ENCODE measurements around the gene NFATC1.
"Not testable (repeated sequence)": the region's sequence is repeated elsewhere in the genome, so short reads cannot be mapped to it uniquely, and the experiment has no call there.

Gene NFATC1

DNA sequence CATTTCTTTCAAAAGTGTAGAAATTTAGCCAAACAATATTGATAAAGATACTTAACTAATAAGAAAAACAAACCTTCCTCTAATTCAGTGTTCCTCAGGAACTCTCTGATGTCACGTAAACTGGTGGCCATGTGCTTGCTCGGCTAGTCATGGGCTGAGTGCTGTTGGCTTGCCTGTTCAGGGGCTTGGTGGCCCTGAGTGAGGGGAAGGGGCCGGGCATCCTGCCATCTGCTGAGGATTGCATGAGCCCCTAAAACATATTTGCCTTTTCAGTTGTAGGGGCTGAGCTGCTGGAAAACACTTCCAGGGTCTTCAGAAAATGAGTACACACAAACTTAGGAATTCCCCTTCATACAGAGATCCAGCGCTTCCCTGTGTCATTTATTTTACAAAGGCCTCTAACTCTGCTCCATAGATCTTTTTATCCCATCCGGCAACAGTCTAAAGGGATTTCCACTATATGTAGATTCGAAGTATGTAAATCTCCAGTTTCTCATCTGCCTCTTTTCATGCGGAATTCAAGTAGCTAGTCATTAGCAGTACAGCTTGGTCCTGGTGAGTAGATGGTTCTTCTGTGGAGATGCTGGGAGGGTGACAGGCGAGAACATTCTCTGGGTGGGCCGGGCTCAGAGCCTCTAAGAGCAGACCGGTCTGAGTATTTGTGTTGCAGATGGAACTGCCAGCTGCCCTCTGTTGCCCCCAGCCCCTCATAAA is 20.1 kb upstream of the NFATC1 start:
- DNase-seq (ENCODE audit: low read depth), result no peak

DNA sequence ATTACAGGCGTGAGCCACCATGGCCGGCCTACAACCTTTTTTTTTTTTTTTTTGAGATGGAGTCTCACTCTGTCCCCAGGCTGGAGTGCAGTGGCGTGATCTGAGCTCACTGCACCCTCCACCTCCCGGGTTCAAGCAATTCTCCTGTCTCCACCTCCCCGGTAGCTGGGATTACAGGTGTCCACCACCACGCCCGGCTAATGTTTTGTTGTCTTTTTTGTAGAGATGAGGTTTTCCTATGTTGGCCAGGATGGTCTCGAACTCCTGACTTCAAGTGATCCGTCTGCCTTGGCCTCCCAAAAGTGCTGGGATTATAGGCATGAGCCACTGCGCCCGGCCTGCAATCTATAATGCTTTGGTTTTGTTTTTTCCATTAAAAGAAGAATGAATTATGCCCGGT is 19.1 kb upstream of the NFATC1 start:
- DNase-seq (ENCODE audit: low read depth), result not testable (repeated sequence)

DNA sequence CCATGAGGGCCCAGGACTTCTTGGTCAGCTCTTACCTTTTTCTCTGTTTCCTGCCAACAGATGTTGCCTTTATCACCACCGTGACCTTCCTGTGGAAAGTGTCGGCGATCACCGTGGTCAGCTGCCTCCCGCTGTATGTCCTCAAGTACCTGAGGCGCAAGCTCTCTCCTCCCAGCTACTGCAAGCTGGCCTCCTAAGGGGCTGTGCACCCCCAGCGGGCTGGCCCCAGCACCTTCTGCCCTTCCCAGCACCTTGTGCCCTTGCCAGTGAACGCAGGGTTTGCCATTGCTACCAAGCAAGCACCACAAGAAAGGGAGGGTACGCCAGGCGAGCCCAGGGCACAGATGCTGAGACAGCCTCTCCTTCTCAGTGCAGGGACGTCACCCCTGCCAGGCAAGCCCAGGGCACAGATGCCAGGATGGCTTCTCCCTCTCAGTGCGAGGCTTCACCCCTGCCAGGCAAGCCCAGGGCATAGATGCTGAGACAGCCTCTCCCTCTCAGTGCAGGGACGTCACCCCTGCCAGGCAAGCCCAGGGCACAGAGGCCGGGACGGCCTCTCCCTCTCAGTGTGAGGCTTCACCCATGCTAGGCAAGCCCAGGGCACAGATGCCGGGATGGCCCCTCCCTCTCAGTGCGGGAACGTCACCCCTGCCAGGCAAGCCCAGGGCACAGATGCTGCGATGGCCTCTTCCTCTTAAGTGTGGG is 18.4 kb upstream of the NFATC1 start:
- DNase-seq (ENCODE audit: low read depth), result no peak

DNA sequence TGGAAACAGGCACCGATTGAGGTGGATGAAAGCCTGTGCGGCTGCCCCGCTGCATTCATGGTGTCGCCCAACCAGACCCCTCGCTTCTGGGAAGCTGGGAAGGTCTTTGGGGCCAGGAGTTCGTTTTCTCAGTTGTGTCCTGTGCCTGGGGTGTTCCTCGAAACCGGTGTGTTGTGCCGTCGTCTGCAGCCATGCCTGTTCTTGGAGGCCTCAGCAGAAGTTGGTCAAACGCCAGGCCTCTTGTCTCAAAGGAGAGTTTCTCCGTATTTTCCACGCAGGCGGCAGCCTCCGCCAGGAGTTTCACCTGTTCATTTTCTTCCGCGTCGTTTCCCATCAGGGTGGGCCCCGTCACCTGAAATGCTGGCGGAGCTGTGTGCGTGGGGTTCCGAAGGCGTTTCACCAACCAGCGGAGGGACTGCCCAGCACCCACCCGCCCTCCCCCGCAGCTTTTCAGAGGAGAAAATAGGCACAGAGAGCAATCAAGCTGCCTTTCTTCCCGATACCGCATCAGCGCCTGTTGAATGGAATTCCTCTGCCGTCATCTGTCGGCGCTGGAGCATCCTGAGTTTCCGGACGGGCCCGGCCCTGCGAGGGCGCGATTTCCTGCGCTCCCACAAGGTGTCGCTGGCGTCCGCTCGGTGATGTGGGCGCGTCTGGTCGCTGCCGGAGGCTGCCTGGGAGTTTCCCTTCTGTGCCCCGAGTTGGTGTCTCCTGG is 17.0 kb upstream of the NFATC1 start:
- DNase-seq (ENCODE audit: low read depth), result peak; percentile 72

DNA sequence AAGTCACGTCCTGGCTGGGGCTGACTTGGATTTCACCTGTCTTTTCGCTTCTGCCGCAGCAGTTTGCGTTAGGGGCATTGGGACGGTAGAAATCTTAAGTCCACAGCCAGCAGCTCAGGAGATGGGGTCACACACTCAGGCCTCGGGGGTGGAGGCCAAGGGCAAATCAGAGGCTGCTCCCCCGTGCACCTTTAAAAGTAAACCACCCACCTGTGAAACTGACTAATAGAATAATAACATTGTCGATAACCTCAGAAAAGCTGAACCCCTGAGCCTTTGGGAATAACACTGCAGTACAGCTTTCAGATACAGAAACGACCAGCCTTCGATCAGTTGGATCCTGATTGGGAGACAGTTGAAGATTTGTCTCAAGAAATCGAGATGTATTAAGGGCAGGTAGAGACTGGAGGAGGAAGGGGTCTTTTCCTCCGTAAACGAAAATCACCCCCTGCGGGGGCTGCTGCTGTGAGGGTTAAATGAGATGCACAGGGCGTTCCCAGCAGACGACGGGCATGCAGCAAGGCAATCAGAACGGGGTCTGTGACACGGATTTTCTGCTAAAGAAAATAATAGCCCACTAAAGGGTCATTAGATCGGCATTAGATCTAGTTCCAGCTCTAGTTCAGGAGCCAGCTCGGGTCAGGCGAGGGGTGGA is 16.4 kb upstream of the NFATC1 start:
- DNase-seq (ENCODE audit: low read depth), result no peak

DNA sequence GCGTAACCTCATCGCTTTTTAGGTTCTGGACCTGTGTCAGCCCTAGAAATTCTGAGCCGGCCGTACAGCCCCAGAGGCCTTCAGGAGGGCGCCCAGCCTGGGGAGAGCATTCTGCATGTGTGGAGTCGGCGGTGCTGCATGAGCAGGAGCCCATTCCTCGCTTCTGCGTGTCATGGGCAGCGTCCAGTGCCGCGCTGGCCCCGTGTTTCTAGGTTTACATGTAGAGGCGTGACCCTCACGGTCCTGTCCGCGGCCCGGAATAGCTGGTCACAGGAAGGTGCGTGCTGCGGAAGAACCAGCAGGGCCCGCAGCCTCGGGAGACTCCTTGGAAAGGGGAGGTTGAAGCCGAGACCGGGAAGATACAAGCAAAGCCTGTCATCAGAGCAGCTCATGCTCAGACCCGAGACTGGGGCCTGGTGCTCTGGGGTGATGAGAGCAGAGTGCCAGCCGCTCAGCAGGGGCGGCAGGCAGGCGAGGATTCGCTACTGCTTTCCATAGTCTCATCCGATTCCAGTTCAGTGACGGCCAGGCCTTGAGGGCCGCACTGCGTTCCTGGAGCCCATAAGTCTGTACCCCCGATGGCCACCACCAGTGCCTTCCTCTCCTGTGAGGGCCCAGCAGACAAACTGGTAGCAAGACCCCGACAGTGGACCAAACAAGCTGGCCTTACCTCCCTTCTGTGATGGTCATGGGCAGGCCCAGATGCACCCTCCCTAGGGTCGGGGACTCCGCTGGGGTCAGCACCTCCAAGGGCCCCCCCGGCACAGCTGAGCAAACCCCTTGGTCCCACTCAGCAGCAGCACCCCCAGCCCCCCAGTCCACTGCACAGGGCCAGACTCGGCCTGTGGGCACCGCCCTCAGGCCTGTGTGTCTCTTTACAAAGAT is 15.6 kb upstream of the NFATC1 start:
- DNase-seq (ENCODE audit: low read depth), result no peak

DNA sequence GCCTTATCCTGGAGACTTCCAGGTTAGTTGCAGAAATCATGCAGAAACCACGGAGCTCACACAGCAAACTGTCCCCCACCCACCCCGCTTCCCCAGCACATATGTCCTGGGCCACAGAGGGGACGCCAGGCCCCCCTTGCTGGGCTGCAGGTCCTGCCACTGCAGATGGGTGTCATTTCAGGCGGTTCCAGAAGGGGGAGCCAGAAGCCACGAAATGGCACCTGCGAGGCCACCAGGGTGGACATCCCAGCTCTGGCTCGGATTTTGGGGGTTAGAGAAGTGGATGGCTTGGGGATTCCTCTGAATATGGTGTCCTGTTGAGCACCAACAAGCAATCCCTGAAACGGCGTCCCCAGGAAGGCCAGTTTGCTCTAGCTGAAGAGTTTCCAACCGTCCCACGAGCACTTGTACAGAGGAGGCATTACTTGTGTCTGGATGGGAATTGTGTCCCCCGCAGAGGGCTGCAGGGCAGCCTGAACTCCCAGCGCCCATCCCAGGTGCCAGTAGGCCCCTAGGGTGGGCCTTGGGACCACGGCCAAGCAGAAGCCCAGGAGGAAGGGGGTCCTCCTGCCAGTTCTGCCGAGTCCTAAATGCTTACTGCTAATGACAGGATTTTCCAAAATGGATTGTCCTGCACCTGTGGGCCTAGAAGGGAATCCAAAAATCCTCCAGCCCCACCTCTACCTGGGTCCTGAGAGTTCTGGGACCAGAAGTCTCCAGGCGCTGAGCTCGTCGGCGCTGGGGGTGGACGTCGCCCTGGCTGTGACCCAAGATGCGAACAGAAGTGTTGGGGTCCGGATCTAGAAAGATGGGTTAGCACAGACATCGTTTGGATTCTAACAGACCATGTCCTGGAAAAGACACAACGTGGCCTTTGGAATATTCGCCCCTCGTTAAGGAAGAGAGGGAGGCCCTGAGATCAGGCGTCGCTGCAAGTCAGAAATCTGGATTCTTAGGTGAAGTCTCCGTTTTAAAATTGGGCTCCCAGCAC is 14.6 kb upstream of the NFATC1 start:
- peak; percentile 63 for DNase-seq (ENCODE audit: low read depth)

DNA sequence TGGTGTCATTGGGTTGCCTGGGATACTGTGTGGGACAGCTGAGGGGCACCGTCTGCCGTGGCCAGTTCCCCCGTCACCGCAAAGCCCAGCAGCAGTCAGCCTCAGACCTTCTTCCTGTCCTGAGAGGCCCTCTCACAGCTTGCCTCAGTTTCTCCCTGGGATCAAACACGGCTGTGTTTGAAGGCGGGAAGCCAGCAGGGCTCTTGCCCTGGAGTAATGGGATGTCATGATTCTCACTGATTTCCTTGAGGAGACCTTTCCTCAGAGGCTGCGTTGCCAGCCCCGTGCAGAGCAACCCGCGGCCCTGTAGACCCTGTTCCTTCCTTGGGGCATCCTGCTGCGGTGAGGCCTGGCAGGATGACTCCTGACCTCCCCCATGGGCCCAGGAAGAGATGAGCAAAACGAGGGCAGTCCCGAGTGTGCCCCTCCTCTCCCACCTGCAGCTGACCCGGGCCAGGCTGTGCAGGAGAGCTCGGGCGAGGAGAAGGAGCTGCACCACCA is 13.9 kb upstream of the NFATC1 start:
- DNase-seq (ENCODE audit: low read depth), result no peak

DNA sequence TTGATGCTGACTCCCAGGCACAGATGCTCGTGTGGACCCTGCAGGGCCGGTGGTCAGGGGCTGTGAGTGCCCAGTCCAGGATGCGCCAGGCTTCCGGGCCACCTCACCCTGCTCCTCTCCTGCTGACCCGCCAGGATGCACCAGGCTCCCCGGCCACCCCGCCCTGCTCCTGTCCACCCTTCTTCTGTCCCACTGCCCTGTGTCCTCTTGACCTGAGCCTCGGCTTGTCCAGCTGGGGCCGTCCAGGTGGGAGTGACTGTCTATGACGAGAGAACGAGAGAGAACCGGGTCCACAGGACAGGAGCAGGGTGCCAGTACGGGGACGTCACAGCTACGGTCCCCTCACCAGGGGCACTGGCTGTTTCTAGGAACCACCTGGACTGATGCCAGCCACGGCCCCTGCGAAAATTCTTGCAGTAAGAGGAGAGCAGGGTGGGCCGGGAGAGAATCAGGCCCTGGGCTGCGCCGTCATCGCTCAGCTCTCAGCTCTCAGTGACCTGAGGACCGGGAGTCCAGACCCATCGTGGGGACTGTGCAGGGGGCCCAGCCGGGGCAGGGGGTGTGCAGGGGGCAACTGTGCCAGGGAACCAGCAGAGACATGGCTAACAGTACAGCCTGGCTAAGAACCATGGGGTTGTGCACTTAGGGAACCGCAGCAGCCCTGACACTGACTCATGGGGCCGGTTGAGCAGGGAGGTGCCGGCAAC is 12.9 kb upstream of the NFATC1 start:
- no peak for DNase-seq (ENCODE audit: low read depth)

DNA sequence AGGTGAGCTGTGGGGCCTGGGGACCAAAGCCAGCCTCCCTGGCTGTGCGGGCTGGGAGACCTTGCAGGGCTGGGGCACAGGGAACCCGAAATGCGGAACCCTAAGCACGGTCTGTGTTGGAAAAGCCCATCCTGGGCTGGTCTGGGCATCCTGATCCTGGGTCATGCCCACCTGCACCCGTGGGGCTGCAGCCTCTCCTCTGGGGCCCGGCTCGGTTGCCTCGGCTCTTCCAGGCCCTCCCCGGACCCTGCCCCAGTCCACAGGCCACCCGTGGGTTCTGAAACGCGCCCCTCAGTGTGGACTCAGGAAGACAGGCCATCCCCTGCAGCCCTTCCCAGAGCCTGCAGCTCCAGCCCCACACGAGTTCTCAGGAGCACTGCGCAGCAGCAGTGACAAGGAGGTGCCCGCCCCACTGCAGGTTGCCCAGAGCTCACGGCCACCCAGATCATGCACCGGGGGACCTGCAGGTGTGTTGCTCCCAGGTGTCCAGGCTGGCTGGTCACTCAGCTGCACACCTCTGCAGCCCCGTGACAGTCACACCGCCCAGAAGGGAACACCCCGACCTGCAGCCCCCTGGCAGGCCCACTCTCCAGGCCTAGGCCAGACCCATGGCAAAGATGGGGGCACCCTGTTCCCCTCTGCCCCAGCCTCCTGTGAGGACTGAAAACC is 12.2 kb upstream of the NFATC1 start:
- DNase-seq (ENCODE audit: low read depth), result no peak

DNA sequence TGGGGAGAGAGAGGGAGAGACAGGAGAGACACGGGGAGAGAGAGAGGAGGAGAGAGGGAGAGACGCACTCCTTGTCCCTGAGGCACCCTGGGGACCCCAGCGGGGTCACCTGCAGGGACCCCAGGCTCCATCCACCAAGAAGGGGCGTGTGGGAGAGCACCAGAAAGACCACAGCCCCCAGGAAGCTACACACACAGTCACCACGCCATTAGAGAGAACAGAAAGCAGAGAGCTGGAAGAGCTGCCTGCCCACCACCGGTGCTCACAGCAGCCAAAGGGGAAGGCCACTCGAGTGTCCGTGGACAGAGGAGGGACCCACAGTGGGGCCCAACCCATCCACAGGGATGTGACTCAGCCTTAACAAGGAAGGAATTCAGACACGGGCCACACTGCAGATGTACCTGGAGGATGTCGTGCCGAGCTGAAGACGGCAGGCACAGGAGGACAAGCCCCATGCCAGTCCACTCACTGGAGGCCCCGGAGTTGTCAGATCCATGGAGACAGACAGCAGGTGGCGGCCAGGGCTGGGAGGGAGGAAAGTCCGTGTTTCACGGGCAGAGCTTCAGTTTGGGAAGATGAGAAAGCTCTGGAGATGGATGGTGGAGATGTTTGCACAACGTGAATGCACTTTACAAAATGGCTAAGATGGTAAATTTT is 11.5 kb upstream of the NFATC1 start:
- no peak for DNase-seq (ENCODE audit: low read depth)

DNA sequence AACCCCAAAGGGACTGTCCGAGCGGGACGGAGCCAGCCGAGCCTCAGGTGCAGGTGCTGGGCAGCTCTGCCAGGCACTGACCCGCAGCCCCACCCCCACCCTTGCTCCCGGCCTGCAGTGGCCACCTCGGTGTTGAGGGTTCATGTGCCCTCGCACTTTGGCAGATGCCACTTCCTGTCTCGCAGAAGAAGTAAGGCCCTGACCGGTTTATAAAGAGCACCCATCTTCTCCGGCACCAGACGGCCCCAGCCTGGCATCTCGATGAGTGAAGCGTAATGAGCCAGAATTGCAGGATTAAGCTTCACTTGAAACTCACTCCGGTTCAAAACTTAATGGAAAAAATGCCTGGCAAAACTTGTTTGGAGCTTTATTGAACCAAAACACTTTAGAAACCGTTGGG is 10.9 kb upstream of the NFATC1 start:
- DNase-seq (ENCODE audit: low read depth), result no peak

DNA sequence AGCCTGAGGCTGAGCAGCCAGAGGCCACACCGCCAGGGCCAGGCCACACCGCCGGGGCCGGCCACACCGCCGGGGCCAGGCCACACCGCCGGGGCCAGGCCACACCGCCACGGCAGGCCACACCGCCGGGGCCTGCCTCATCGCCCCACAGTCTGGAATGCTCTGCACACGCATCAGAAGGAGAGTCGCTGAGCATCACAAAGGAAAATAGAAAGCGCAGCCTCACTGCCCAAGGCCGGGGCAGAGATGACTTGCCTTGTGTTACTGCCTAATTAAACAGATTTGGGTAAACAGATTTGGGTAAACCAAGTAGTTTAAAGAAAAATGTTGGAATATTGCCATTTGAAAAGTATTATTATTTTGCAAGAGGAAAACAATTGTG is 10.4 kb upstream of the NFATC1 start:
- DNase-seq (ENCODE audit: low read depth), result no peak

DNA sequence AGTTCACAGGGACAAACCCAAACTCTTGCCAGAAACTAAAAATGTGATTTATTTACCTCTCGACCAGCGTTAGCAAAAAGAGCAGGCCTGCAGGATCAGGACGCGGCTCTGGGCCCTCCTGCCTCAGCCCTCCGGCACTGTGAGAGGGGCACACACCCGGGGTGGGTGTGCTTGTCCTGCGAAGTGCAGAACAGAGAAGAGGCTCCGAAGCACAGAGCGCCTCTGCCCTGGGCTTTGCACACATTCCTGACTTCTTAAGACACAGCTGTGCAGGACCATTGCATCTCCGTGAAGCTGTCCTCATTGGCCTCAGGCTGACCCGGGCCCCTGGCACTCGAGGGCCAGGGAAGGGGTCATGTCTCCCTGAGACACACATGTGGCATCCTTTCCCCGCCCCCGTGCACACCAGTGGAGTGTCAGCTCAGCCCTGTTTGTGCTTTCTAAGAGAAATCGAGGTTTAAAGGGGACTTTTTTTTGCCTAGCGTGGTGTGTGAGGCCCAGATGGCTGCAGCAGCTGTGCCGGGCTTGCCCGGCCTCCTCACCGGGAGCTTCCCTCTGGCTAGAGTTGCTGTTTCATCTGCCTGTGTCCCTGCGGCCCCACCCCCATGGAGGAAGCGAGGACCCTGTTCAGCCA is 9.9 kb upstream of the NFATC1 start:
- DNase-seq (ENCODE audit: low read depth), result no peak

DNA sequence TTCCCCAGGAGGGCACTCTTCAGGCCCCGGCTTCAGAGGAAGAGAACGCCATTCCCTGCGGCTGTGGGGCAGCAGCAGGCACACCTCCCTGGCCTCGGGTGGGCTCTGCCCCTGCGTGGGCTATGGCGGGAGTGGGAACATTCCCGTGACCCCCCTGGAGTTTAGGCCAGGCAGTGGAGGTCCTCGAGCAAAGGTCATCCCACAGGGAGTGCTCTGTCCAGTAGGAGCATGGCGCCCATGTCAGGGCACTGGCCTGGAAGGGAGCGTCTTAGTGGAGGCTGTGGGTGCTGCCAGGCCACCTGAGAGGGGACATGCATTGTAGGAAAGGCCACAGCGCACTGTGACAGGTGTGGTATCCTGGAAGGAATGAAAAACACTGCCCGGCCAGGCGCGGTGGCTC is 9.2 kb upstream of the NFATC1 start:
- DNase-seq (ENCODE audit: low read depth), result no peak

DNA sequence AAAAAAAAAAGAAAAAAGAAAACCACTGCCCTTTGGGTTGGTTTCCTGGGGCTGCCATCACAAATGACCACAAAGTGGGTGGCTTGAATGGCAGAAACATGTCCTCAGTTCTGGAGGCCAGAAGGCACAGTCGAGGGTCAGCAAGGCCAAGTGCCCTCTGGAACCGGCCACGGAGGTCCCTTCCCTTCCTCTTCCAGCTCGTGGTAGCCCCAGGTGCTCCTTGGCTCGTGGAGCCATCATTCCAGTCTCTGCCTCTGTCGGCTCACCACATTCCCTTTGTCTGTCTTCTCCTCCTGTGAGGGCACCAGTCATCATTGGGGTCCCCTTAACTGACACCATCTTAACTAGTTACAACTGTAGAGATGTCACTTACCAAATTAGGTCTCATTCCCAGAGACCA is 8.5 kb upstream of the NFATC1 start:
- no peak for DNase-seq (ENCODE audit: low read depth)

DNA sequence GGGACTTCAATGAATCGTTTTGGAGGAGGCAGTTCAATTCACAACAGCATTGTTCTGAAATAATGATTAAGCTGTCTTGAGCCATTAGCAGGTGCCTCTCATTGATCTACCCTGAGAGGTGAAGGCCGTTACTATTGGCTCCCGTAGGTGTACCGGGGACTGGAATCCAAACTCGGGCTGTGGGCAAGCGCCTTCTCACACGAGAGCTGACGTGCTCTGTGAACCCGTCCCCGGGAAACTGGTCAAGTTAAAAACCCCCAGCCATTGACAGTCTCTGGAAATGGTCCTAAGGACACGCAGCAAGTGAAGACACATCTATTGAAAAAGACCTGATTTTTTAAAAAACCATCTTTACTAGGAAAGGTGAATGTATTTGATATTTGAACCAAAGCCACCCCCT is 8.1 kb upstream of the NFATC1 start:
- DNase-seq (ENCODE audit: low read depth), result no peak

DNA sequence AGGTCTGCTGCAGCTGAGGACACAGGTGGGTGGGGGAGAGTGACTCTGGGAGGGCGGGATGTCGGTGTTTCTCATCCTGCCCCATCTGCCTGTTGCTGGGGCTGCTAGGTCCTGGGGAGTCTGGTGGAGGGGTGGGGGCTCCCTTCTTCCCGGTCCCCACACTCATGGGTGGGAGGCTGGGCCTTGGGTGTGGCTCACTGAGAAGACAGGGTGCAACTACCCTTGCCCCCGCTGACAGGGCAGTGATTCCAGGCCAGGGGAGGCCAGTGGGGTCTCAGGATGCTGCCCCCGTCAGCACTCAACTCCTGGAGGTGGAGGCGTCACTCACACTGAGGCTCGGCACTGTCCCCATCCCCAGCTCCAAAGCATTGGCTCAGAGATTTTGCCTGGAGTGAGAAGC is 7.7 kb upstream of the NFATC1 start:
- DNase-seq (ENCODE audit: low read depth), result no peak

Measured in stimulated activated CD8-positive, alpha-beta memory T cell treated with anti-CD3 and anti-CD28 coated beads, Interleukin-15, amount 100 ng/mL, for 1 hour (primary cell).